K562 (cell line): Measurements from ENCODE around the gene DPH2. TPM values are rescaled to one million over a fixed set of nuclear protein-coding genes. Genes with fewer than 3 reads are reported as not detected.

ENCODE experiments used
- CBX1 ChIP-seq: sonication (generic); IDR thresholded peaks from 2 replicates; pipeline ENCODE4 v1.6.1; 2016; ENCODE audit warnings: antibody characterized with exemption, low read depth, mild to moderate bottlenecking
- HMG20A ChIP-seq: fragments of 450-650 bp; formaldehyde crosslinking; conservative IDR thresholded peaks from 2 replicates; pipeline ENCODE4 v1.4.0; 2020; ENCODE audit warnings: mild to moderate bottlenecking, mixed read lengths
- NELFE ChIP-seq: IDR thresholded peaks from 2 replicates; pipeline ENCODE4 v1.6.1; 2011; ENCODE audit warnings: mild to moderate bottlenecking; ENCODE audit not compliant: insufficient read depth, insufficient read length
- PPARD ChIP-seq: fragments of 250-450 bp; sonication (Bioruptor Pico); IDR thresholded peaks from 2 replicates; pipeline ENCODE4 v1.8.0; 2022; ENCODE audit warnings: inconsistent platforms, mild to moderate bottlenecking, moderate library complexity
- RBM17 ChIP-seq: fragments of 200-400 bp; formaldehyde crosslinking; IDR thresholded peaks from 2 replicates; pipeline ENCODE4 v1.6.1; 2017; ENCODE audit warnings: low read depth, mild to moderate bottlenecking, low read length, borderline replicate concordance
- RBM25 ChIP-seq: fragments of 200-400 bp; formaldehyde crosslinking; IDR thresholded peaks from 2 replicates; pipeline ENCODE4 v1.6.1; 2018; ENCODE audit warnings: low read length, low read depth, moderate library complexity; ENCODE audit not compliant: severe bottlenecking
- SPI1 ChIP-seq: IDR thresholded peaks from 2 replicates; pipeline ENCODE4 v1.6.1; 2011; ENCODE audit warnings: low read depth, low read length, control low read depth, borderline replicate concordance
- SRF ChIP-seq, 2 experiments: fragments of 250-450, 450-650 bp in 1 of 2; sonication (Bioruptor Pico) in 1 of 2; sonication (generic) in 1 of 2; formaldehyde crosslinking; IDR thresholded peaks; 2 replicates each; pipeline versions ENCODE4 v1.5.0 to v1.5.1; 2020 to 2022; ENCODE audit warnings: mild to moderate bottlenecking in 1 of 2, missing genetic modification reagents in 1 of 2
- ZNF311 ChIP-seq: fragments of 250-450 bp; sonication (Bioruptor Pico); IDR thresholded peaks from 2 replicates; pipeline ENCODE4 v1.4.0; 2020; ENCODE audit warnings: mild to moderate bottlenecking, moderate library complexity
- ZNF347 ChIP-seq: fragments of 450-650 bp; formaldehyde crosslinking; IDR thresholded peaks from 2 replicates; pipeline ENCODE4 v1.4.0; 2020; ENCODE audit warnings: low read depth, mild to moderate bottlenecking, moderate library complexity
- ZNF699 ChIP-seq: fragments of 250-450 bp; sonication (Bioruptor Pico); IDR thresholded peaks from 2 replicates; pipeline ENCODE4 v1.8.0; 2021; ENCODE audit warnings: mild to moderate bottlenecking, moderate library complexity; ENCODE audit not compliant: insufficient replicate concordance
- polyA plus RNA-seq, 8 experiments: library from polyadenylated mRNA; depleted of rRNA in 4 of 8; stranded (reverse) in 5 of 8; unstranded in 3 of 8; fragments of >200 nt; fragmentation: Nextera tagmentation in 2 of 8; fragmentation: Illumina TruSeq in 1 of 8; extraction: Ambion mirVana in 2 of 8; extraction: Trizol in 1 of 8; gene quantifications; 2 replicates each; pipeline versions ENCODE4 v1.2.1 to v1.2.3, GENCODE V29; 2011 to 2014; ENCODE audit warnings: inconsistent platforms in 1 of 8, missing spikeins in 1 of 8
- total RNA-seq, 7 experiments: library from RNA; depleted of rRNA in 6 of 7; stranded (reverse); fragments of >200 nt in 6 of 7; fragmentation: Illumina TruSeq in 2 of 7; extraction: Trizol in 2 of 7; gene quantifications; 2 replicates each; pipeline versions ENCODE4 v1.2.1 to v1.2.3, GENCODE V29; 2011 to 2021; ENCODE audit warnings: low replicate concordance in 1 of 7
- TF ChIP-seq, protein P1 (sequence below): fragments of 450-650 bp; formaldehyde crosslinking; IDR thresholded peaks from 2 replicates; pipeline ENCODE4 v1.4.0; 2020; ENCODE audit warnings: mild to moderate bottlenecking, mixed read lengths
- TF ChIP-seq, protein P2 (sequence below): sonication (generic); formaldehyde crosslinking; IDR thresholded peaks from 2 replicates; pipeline ENCODE4 v1.8.1; 2023; ENCODE audit warnings: mild to moderate bottlenecking, missing genetic modification reagents, moderate library complexity
- TF ChIP-seq, protein P3 (sequence below): sonication (generic); formaldehyde crosslinking; IDR thresholded peaks from 2 replicates; pipeline ENCODE4 v1.8.1; 2023; ENCODE audit warnings: mild to moderate bottlenecking, missing genetic modification reagents
- TF ChIP-seq, protein P4 (sequence below), 2 experiments: IDR thresholded peaks; 2 replicates each; pipeline ENCODE4 v1.6.1; 2011; ENCODE audit warnings: borderline replicate concordance in 1 of 2, control low read depth in 1 of 2, low read depth in 1 of 2, low read length in 1 of 2, mild to moderate bottlenecking in 1 of 2, mixed read lengths in 1 of 2, moderate library complexity in 1 of 2; ENCODE audit not compliant: insufficient read depth in 1 of 2, insufficient read length in 1 of 2, poor library complexity in 1 of 2, severe bottlenecking in 1 of 2; ENCODE audit errors: extremely low read depth in 1 of 2
- TF ChIP-seq, protein P5 (sequence below): sonication (generic); formaldehyde crosslinking; IDR thresholded peaks from 2 replicates; pipeline ENCODE4 v1.8.1; 2023; ENCODE audit warnings: mild to moderate bottlenecking, missing genetic modification reagents

DPH2 gene
- total and polyA plus RNA-seq, 9 of the 15 experiments (the other 6 are each of a cell fraction or from before 2014, with no cell fraction given) = 17.9 to 94.1 (median 68.1) TPM

DNA sequence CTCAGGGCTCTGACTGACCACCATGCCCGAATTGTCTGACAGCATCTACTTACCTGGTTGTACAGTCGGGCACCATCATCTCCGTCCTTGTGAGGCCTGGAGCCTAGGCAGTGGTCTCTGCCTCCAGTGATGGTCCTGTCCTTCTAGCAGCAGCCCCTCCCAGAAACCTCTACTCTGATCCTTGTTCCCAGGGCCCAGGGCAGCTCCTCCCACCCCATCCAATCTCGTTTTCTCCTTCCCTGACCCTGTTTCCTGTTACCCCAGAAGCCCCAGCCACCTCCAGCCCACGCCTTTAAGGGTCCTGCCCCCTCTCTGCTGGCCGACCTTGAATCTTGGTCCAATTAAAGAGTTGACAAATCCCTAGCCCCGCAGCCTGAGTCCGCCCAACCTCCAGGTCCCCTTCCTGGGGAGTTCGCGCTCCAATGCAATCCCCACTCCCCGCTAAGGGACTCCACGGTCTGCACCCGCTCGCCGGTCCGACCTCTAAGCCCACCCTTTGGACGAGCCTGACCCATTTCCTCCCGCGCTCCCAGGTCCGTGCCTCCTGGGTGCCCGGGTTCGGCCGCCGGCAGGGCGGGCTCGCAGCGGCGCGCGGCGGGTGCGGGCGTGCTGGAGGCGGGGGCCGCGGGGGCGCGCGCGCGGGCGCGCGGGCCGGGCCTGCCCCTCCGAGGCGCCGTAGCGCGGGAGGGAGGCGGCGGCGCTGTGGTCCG, 8.9 kb downstream of the DPH2 start, which contains the start of gene B4GALT2 (continued):
- TF ChIP-seq ZNF699 (CRISPR knock-in tag) (no peak), PPARD (CRISPR knock-in tag) (no peak), CBX1 (no peak; the same call in 1 of the 2 replicates), ZNF347 (no peak), RBM25 (no peak), NELFE (no peak), SRF (CRISPR knock-in tag; IDR thresholded peaks at IDR 0.05) (no peak), SPI1 (no peak), HMG20A (CRISPR knock-in tag) (no peak), RBM17 (no peak), ZNF311 (CRISPR knock-in tag) (no peak)
- TF ChIP-seq, protein P1, sequence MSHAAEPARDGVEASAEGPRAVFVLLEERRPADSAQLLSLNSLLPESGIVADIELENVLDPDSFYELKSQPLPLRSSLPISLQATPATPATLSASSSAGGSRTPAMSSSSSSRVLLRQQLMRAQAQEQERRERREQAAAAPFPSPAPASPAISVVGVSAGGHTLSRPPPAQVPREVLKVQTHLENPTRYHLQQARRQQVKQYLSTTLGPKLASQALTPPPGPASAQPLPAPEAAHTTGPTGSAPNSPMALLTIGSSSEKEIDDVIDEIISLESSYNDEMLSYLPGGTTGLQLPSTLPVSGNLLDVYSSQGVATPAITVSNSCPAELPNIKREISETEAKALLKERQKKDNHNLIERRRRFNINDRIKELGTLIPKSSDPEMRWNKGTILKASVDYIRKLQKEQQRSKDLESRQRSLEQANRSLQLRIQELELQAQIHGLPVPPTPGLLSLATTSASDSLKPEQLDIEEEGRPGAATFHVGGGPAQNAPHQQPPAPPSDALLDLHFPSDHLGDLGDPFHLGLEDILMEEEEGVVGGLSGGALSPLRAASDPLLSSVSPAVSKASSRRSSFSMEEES = no peak
- TF ChIP-seq, protein P2, sequence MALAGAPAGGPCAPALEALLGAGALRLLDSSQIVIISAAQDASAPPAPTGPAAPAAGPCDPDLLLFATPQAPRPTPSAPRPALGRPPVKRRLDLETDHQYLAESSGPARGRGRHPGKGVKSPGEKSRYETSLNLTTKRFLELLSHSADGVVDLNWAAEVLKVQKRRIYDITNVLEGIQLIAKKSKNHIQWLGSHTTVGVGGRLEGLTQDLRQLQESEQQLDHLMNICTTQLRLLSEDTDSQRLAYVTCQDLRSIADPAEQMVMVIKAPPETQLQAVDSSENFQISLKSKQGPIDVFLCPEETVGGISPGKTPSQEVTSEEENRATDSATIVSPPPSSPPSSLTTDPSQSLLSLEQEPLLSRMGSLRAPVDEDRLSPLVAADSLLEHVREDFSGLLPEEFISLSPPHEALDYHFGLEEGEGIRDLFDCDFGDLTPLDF = no peak
- TF ChIP-seq, protein P3, sequence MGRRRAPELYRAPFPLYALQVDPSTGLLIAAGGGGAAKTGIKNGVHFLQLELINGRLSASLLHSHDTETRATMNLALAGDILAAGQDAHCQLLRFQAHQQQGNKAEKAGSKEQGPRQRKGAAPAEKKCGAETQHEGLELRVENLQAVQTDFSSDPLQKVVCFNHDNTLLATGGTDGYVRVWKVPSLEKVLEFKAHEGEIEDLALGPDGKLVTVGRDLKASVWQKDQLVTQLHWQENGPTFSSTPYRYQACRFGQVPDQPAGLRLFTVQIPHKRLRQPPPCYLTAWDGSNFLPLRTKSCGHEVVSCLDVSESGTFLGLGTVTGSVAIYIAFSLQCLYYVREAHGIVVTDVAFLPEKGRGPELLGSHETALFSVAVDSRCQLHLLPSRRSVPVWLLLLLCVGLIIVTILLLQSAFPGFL (CRISPR knock-in tag) = no peak
- TF ChIP-seq, protein P4, sequence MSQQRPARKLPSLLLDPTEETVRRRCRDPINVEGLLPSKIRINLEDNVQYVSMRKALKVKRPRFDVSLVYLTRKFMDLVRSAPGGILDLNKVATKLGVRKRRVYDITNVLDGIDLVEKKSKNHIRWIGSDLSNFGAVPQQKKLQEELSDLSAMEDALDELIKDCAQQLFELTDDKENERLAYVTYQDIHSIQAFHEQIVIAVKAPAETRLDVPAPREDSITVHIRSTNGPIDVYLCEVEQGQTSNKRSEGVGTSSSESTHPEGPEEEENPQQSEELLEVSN (IDR thresholded peaks at IDR 0.05; ENCODE audit: borderline replicate concordance in 1 of 2, extremely low read depth in 1 of 2, insufficient read depth in 1 of 2, insufficient read length in 1 of 2, low read depth in 1 of 2, low read length in 1 of 2, poor library complexity in 1 of 2, severe bottlenecking in 1 of 2) = peak; percentile 27 to 59
- TF ChIP-seq, protein P5, sequence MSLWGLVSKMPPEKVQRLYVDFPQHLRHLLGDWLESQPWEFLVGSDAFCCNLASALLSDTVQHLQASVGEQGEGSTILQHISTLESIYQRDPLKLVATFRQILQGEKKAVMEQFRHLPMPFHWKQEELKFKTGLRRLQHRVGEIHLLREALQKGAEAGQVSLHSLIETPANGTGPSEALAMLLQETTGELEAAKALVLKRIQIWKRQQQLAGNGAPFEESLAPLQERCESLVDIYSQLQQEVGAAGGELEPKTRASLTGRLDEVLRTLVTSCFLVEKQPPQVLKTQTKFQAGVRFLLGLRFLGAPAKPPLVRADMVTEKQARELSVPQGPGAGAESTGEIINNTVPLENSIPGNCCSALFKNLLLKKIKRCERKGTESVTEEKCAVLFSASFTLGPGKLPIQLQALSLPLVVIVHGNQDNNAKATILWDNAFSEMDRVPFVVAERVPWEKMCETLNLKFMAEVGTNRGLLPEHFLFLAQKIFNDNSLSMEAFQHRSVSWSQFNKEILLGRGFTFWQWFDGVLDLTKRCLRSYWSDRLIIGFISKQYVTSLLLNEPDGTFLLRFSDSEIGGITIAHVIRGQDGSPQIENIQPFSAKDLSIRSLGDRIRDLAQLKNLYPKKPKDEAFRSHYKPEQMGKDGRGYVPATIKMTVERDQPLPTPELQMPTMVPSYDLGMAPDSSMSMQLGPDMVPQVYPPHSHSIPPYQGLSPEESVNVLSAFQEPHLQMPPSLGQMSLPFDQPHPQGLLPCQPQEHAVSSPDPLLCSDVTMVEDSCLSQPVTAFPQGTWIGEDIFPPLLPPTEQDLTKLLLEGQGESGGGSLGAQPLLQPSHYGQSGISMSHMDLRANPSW (CRISPR knock-in tag) = no peak
